GM12891 (cell line): Measurements from ENCODE around the gene C4orf54.

Experiments
- PAX5 ChIP-seq: IDR thresholded peaks from 2 replicates; pipeline ENCODE4 v1.6.1; 2011; ENCODE audit warnings: low read length, moderate library complexity, mild to moderate bottlenecking; ENCODE audit not compliant: insufficient read depth, severe bottlenecking
- POLR2A ChIP-seq: IDR thresholded peaks from 2 replicates; pipeline ENCODE4 v1.6.1; 2011; ENCODE audit warnings: low read depth, low read length, control low read depth
- POLR2AphosphoS5 ChIP-seq: IDR thresholded peaks from 2 replicates; pipeline ENCODE4 v1.6.1; 2011; ENCODE audit warnings: low read depth, low read length, control low read depth
- SPI1 ChIP-seq: IDR thresholded peaks from 2 replicates; pipeline ENCODE4 v1.6.1; 2011; ENCODE audit warnings: low read depth, low read length, control low read depth
- TAF1 ChIP-seq: IDR thresholded peaks from 2 replicates; pipeline ENCODE4 v1.6.1; 2011; ENCODE audit warnings: low read depth, low read length, control low read depth

DNA sequence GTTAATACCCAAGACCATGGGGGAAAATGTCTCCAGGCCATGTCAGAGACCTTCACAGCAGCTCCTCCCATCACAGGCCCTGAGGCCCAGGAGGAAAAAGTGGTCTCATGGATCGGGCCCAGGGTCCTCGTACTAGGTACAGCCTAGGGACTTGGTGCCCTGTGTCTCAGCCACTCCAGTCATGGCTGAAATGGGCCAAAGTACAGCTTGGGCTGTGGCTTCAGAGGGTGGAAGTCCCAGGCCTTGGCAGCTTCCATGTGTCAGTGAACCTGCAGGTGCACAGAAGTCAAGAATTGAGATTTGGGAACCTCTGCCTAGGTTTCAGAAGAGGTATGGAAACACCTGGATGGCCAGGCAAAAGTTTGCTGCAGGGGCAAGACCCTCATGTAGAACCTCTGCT lies 27.6 kb upstream of the C4orf54 start:
- no peak for TF ChIP-seq POLR2AphosphoS5
- no peak for TF ChIP-seq TAF1
- no peak for TF ChIP-seq POLR2A
- TF ChIP-seq SPI1: no peak
- no peak for TF ChIP-seq PAX5
